NCI-H1417 (cell line): ENCODE measurements around the gene KIF5A.

Experiments
- DNase-seq, 3 experiments: peaks; one replicate each; lab custom pipeline; 2025; lab: John Stamatoyannopoulos, UW

KIF5A gene

GRCh38 chr12:57520053-57520818, 29.6 kb upstream of the KIF5A start, which contains the start of gene DDIT3:
Gene DDIT3, minus strand, starts transcription at chr12:57520514. Its CDS starts 3,108 bp downstream, at chr12:57517406.
- peak; percentile 99 to 100 (median 99) for DNase-seq

- DNase-seq, result peak in 2 of 3 experiments; percentile 48 to 50
Measured at GRCh38 chr12:57521525-57522010, 28.3 kb upstream of the KIF5A start.

GRCh38 chr12:57522011-57522886, 27.6 kb upstream of the KIF5A start, which contains the start of gene MBD6:
Gene MBD6, plus strand, starts transcription at chr12:57522824. Its CDS starts 1,480 bp downstream, at chr12:57524304.
- DNase-seq, result peak; percentile 93 to 97 (median 93)

- DNase-seq, result peak in 2 of 3 experiments; percentile 70 to 76
Measured at GRCh38 chr12:57522887-57523705, 26.7 kb upstream of the KIF5A start.

GRCh38 chr12:57523706-57524614, 25.9 kb upstream of the KIF5A start:
- peak in 2 of 3 experiments; percentile 51 to 52 for DNase-seq

- no peak for DNase-seq
Measured at GRCh38 chr12:57524814-57525614, 24.8 kb upstream of the KIF5A start.

GRCh38 chr12:57525615-57526383, 24.0 kb upstream of the KIF5A start:
- DNase-seq, result no peak

- no peak for DNase-seq
Measured at GRCh38 chr12:57526477-57527126, 23.2 kb upstream of the KIF5A start.

- DNase-seq, result no peak
Measured at GRCh38 chr12:57527184-57527583, 22.7 kb upstream of the KIF5A start.

- no peak for DNase-seq
Measured at GRCh38 chr12:57528176-57528575, 21.7 kb upstream of the KIF5A start.

GRCh38 chr12:57528831-57529555, 20.9 kb upstream of the KIF5A start:
- no peak for DNase-seq

- DNase-seq, result no peak
Measured at GRCh38 chr12:57529831-57530230, 20.0 kb upstream of the KIF5A start.

GRCh38 chr12:57530396-57531142, 19.3 kb upstream of the KIF5A start:
- no peak for DNase-seq

GRCh38 chr12:57531836-57532235, 18.0 kb upstream of the KIF5A start:
- no peak for DNase-seq

GRCh38 chr12:57533108-57533507, 16.7 kb upstream of the KIF5A start:
- DNase-seq, result no peak

GRCh38 chr12:57534250-57534649, 15.6 kb upstream of the KIF5A start:
- DNase-seq, result no peak

GRCh38 chr12:57534991-57535543, 14.8 kb upstream of the KIF5A start:
- no peak for DNase-seq
